Measurements from ENCODE around the gene KCNAB1. TPM values are rescaled to one million over a fixed set of nuclear protein-coding genes. Genes with fewer than 3 reads are reported as not detected.

The KCNAB1 gene
- total RNA-seq, 1 experiment from 2014 or later = not detected

DNA sequence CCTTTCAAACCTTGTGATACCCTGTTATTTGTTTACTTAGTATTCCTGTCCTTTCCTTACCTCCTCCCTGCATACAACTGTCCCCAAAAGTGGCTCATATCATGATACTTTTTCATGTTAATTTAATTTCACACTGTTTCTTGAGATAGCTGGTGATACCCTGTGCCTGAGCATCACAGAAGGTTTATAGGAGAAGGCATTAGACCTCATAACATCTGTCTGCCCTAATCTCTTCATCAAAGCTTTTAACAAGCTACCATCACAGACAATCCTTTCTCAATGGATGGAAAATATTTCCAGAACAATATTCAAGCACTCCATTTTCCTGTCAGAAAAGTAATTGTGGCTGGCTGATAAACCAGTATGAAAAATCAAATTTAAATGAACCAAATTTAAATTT is 353.0 kb downstream of the KCNAB1 start:
- no peaks in the 10 kb centered on the region for H3K9me3 ChIP-seq (ENCODE audit: control insufficient read depth in 1 of 2, insufficient read depth in 1 of 2, low read depth in 1 of 2, low read length in 2 of 2)
- H3K4me2 ChIP-seq (ENCODE audit: low read length) = no peak overlapping the region
- H3K36me3 ChIP-seq (ENCODE audit: control insufficient read depth in 1 of 2, insufficient read depth in 2 of 2, low read length in 2 of 2) = no peaks in the 10 kb centered on the region
- H3K27me3 ChIP-seq (ENCODE audit: insufficient read depth, low read length) = no peaks in the 10 kb centered on the region
- RAD21 ChIA-PET (ENCODE audit: low non-redundant PET in 1 of 2, low total read pairs in 2 of 2, uncharacterized antibody in 2 of 2, unreplicated experiment in 2 of 2) = no interaction called here
- no TSS peak for BruUV-seq (replicated peaks)
- no peaks in the 10 kb centered on the region for H4K20me1 ChIP-seq (ENCODE audit: insufficient read depth)
- intact Hi-C loops (cut with micrococcal nuclease) = no loop called here
- no peak overlapping the region for H2AFZ ChIP-seq (ENCODE audit: low read depth, low read length, poor library complexity, severe bottlenecking)
- H3K4me1 ChIP-seq (ENCODE audit: control insufficient read depth in 1 of 2, insufficient read depth in 2 of 2, low read length in 2 of 2) = no peaks in the 10 kb centered on the region
- POLR2A ChIA-PET = no interaction called here
- DNase-seq (ENCODE audit: low read depth, low spot score) (no peak), ATAC-seq (no peak)
- no peak overlapping the region for H3K4me3 ChIP-seq (replicated peaks in 1 of 2; ENCODE audit: low read depth in 1 of 2, low read length in 2 of 2)
- TF ChIP-seq POLR2AphosphoS5 (IDR thresholded peaks at IDR 0.05; ENCODE audit: low read depth, low read length) = no peak
- no peak for TF ChIP-seq ELF1 (IDR thresholded peaks at IDR 0.05; ENCODE audit: borderline replicate concordance, low read depth)
- no peak for TF ChIP-seq POLR2A (IDR thresholded peaks at IDR 0.05; ENCODE audit: borderline replicate concordance, extremely low read depth, insufficient read depth, insufficient read length)
- TF ChIP-seq, protein P1, sequence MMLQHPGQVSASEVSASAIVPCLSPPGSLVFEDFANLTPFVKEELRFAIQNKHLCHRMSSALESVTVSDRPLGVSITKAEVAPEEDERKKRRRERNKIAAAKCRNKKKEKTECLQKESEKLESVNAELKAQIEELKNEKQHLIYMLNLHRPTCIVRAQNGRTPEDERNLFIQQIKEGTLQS (IDR thresholded peaks at IDR 0.05) = no peak
- no peak for TF ChIP-seq CEBPB (IDR thresholded peaks at IDR 0.05; ENCODE audit: low read depth)
- TF ChIP-seq EZH2phosphoT487 (IDR thresholded peaks at IDR 0.05; ENCODE audit: borderline replicate concordance) = no peak
- TF ChIP-seq SRF (IDR thresholded peaks at IDR 0.05; ENCODE audit: low read depth) = no peak
- TF ChIP-seq SP1 (IDR thresholded peaks at IDR 0.05; ENCODE audit: low read depth) = no peak
- no peak for TF ChIP-seq ZNF274 (IDR thresholded peaks at IDR 0.05; ENCODE audit: low read depth, low read length)
- TF ChIP-seq, protein P2, sequence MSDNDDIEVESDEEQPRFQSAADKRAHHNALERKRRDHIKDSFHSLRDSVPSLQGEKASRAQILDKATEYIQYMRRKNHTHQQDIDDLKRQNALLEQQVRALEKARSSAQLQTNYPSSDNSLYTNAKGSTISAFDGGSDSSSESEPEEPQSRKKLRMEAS (IDR thresholded peaks at IDR 0.05) = no peak
- TF ChIP-seq SIN3A (IDR thresholded peaks at IDR 0.05; ENCODE audit: low read depth) = no peak
- TF ChIP-seq FOSL1 (IDR thresholded peaks at IDR 0.05; ENCODE audit: low read depth) = no peak
- TF ChIP-seq EGR1 (IDR thresholded peaks at IDR 0.05; ENCODE audit: low read depth) = no peak
- no peak for TF ChIP-seq CBX3 (IDR thresholded peaks at IDR 0.05; ENCODE audit: low read depth)
- TF ChIP-seq, protein P3, sequence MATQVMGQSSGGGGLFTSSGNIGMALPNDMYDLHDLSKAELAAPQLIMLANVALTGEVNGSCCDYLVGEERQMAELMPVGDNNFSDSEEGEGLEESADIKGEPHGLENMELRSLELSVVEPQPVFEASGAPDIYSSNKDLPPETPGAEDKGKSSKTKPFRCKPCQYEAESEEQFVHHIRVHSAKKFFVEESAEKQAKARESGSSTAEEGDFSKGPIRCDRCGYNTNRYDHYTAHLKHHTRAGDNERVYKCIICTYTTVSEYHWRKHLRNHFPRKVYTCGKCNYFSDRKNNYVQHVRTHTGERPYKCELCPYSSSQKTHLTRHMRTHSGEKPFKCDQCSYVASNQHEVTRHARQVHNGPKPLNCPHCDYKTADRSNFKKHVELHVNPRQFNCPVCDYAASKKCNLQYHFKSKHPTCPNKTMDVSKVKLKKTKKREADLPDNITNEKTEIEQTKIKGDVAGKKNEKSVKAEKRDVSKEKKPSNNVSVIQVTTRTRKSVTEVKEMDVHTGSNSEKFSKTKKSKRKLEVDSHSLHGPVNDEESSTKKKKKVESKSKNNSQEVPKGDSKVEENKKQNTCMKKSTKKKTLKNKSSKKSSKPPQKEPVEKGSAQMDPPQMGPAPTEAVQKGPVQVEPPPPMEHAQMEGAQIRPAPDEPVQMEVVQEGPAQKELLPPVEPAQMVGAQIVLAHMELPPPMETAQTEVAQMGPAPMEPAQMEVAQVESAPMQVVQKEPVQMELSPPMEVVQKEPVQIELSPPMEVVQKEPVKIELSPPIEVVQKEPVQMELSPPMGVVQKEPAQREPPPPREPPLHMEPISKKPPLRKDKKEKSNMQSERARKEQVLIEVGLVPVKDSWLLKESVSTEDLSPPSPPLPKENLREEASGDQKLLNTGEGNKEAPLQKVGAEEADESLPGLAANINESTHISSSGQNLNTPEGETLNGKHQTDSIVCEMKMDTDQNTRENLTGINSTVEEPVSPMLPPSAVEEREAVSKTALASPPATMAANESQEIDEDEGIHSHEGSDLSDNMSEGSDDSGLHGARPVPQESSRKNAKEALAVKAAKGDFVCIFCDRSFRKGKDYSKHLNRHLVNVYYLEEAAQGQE (IDR thresholded peaks at IDR 0.05; ENCODE audit: low read depth) = no peak
- TF ChIP-seq TCF7L2 (IDR thresholded peaks at IDR 0.05; ENCODE audit: borderline replicate concordance, extremely low read depth, insufficient read depth, insufficient read length) = no peak
- no peak for TF ChIP-seq EZH2 (IDR thresholded peaks at IDR 0.05)
- no peak for TF ChIP-seq RAD21 (IDR thresholded peaks at IDR 0.05; ENCODE audit: low read depth)
- TF ChIP-seq, protein P4, sequence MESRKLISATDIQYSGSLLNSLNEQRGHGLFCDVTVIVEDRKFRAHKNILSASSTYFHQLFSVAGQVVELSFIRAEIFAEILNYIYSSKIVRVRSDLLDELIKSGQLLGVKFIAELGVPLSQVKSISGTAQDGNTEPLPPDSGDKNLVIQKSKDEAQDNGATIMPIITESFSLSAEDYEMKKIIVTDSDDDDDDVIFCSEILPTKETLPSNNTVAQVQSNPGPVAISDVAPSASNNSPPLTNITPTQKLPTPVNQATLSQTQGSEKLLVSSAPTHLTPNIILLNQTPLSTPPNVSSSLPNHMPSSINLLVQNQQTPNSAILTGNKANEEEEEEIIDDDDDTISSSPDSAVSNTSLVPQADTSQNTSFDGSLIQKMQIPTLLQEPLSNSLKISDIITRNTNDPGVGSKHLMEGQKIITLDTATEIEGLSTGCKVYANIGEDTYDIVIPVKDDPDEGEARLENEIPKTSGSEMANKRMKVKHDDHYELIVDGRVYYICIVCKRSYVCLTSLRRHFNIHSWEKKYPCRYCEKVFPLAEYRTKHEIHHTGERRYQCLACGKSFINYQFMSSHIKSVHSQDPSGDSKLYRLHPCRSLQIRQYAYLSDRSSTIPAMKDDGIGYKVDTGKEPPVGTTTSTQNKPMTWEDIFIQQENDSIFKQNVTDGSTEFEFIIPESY (IDR thresholded peaks at IDR 0.05; ENCODE audit: extremely low read depth, insufficient replicate concordance, low read length) = no peak
- TF ChIP-seq, protein P5, sequence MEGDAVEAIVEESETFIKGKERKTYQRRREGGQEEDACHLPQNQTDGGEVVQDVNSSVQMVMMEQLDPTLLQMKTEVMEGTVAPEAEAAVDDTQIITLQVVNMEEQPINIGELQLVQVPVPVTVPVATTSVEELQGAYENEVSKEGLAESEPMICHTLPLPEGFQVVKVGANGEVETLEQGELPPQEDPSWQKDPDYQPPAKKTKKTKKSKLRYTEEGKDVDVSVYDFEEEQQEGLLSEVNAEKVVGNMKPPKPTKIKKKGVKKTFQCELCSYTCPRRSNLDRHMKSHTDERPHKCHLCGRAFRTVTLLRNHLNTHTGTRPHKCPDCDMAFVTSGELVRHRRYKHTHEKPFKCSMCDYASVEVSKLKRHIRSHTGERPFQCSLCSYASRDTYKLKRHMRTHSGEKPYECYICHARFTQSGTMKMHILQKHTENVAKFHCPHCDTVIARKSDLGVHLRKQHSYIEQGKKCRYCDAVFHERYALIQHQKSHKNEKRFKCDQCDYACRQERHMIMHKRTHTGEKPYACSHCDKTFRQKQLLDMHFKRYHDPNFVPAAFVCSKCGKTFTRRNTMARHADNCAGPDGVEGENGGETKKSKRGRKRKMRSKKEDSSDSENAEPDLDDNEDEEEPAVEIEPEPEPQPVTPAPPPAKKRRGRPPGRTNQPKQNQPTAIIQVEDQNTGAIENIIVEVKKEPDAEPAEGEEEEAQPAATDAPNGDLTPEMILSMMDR (IDR thresholded peaks at IDR 0.05 in 2 of 3, conservative IDR thresholded peaks at IDR 0.05 in 1 of 3; ENCODE audit: borderline replicate concordance in 1 of 3, insufficient read depth in 1 of 3, low read depth in 2 of 3, low read length in 2 of 3) = no peak
- CTCF ChIA-PET = interaction anchor here (2.2 to 2.3 kb wide), 3 partner anchors 11 to 664 kb away, joined by 6 to 9 read pairs (median 7); no protein-coding TSS in a partner anchor
- H3K27ac ChIP-seq (ENCODE audit: low read depth, low read length) = no peak overlapping the region
- H3K9me2 ChIP-seq (ENCODE audit: insufficient read depth) = no peaks in the 10 kb centered on the region
- no peak overlapping the region for H3K9ac ChIP-seq (ENCODE audit: low read length)
- H3K79me2 ChIP-seq (ENCODE audit: insufficient read depth, low read length) = no peaks in the 10 kb centered on the region

Data from HCT116 (cell line).